Inferior parietal cortex (tissue), 1 donor: ENCODE measurements around the gene TMEFF2.

Source experiments
- DNase-seq: peaks from one replicate; pipeline ENCODE4 v3.0.0-alpha.2; 2016; ENCODE audit errors: extremely low spot score

The TMEFF2 gene

DNA sequence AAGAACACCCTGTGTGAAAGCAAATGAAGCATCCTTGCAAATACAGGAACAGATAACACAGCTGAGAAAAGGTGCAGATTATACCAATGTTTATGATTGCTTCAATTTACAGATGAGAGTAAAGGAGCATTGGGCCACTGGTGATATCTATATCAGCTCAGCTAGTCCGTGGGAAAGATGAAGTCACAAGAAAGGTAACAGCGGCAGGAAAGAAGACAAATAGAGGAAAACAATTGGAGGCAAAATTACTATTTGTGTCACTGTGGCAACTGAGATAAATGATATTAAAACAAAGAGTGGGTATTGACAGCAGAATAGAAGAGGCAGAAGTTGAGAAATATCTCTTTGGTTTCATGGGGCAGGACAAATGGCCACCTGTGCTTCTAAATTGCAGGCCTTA is 226.6 kb downstream of the TMEFF2 start:
- no peak for DNase-seq

DNA sequence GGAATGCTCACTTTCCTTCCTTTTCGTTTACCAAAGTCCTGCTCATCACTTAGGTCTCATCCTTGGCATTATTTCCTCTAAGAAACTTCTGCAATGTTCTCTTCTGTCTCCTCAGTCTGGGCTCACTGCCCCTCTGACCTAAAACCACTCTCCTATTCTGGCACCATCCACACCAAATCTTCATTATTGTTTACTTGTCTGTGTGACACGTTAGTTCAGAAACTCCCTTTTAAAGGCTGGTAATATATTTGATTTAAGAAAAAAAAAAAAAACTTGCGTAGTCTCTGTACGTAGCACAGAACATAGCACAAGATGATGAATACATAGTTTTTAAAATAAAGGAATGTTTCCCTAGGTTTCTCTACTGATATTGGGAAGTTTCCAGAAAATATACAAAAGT is 229.0 kb downstream of the TMEFF2 start:
- DNase-seq, result no peak

DNA sequence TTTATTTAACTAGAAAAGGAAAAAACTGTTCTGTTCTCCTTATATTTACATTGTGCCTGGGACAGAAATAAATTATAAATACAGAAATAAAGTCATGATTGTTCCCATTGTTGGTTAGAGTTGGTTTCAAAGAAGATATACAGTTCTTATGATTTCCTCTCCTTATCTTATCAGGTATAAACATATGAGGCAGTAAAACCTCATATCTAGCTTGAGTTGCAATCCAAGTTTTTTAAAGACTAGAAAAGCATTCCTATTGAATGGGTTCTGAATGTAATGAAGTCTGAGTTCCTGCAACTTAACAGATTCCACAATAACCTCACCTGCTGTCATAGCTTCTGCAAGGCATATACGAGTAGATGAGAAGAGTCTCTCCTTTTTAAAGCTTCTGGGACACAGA is 233.2 kb downstream of the TMEFF2 start:
- no peak for DNase-seq

DNA sequence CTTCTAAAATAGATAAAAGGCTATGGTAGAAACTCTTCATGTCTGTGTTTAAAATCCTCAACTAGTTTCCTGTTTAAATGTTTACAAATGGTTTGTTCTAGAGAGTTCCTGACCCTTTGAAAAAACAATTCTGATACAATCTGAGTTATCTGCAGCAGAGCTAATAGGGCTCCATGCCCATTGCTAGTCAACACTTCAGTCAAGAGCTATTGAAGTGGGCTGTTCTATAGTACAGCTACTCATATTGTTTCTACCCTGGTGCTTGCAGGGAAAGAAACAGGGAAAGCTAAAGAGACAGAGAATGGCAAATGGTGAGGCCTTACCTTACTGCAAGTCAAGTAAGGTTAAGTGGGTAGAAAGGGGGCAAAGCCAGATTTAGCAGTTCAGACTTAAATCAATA is 235.5 kb downstream of the TMEFF2 start:
- no peak for DNase-seq

DNA sequence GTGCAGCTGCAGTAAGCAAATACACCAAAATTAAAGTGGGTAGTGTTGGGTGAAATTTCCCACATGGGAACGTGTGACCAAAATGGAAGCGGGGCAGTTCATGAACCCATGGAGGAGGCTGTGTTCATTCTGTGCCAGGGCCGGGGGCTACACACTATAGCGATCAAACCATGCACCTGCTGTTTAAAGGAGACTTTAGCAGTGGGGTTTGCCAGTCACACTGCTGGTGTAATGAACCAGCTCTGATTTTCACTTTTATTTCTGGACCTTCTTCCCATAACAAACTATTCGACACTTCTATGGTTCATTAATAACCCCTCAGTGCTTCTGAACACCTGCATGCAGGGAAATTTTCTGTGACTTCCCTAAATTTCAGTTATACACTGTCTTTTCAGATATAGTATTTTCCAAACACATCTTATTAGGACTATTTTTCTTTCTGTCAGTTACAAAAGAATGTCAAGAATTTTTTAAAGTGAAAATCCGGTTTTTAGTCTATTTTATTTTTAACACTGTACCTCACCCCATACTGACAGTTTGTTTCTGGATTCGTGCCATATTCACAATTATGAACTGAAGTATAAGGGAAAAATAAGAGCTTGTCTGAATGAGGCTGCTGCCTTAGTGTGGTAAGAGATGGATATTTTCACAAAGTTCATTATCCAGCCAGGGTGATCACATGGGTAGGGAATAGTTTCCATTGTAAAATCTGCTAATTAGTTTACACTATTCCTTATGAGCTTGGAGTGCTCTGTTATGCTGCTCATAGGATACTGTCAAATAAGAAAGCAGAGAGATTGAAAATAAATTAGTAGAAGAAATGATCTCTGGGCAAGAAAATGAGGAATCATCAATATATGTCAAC is 236.5 kb downstream of the TMEFF2 start:
- no peak for DNase-seq

DNA sequence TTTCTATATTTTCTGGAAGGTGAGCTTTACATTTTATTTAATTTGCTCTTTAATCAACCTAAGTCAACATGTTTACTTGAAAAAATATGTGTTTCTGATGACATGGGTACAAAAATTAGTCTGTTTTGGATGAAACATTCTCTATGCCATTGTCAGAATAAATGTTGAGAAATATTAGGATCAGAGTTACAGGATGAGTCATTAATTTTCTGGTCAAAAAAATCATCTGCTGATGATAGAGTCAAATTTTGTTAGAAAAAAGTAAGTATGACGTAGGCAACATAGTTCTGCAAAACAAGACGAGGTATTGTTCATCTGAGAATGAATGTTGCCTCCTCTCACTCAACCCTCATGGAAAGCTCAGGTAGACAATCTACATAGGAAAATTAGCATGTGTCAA is 240.3 kb downstream of the TMEFF2 start:
- DNase-seq, result no peak

DNA sequence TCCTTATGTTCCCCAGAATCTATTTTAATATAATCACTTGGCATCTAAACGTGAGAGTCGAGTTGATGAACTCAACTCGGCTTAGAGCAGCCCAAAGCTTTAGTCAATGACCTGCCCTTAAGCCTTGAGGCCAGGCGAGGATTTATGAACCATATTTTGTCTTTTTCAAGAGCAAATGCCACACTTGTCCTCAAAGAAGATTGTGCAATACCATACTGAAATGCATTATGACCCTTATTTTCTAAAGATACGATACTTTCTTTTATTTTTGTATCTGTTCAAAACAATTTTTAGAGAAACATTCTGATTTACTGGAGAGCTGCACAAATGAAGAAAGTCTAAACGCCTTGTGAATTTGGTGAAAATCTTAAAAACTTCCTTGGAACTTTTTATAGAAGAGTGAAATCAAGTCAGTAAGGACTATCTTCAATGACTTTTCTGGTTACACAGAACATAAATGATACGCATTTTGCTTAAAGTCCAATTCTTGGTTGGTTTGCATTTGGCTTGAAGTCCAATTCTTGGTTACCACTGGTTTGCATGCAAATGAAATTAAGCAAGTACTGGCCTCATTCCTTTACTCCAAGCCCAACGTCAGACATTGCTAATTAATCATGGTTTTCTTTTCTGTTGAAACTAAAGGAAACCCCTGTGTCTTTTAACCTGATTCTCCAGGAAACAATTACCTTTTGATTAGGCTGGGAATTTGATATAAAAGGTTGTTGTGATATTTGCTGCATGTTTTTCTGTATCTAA is 242.0 kb downstream of the TMEFF2 start:
- DNase-seq, result no peak

DNA sequence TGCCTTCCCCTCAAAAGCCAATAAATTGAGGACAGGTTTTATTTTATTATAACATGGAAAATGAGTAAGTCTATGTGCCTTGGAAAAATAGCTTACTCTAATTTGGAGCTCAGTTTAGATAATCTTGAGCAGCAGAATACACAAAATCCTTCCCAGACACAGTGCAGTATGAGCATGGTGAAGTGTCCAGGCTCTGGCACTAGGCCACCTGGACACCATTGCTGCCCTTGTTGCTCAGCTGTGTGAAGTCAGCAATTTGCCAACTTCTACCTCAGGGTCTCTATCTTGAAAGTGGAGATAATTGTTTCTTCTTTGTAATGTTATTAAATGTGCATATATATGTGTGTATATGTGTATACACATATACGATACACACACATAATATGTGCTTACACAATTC is 242.9 kb downstream of the TMEFF2 start:
- no peak for DNase-seq

DNA sequence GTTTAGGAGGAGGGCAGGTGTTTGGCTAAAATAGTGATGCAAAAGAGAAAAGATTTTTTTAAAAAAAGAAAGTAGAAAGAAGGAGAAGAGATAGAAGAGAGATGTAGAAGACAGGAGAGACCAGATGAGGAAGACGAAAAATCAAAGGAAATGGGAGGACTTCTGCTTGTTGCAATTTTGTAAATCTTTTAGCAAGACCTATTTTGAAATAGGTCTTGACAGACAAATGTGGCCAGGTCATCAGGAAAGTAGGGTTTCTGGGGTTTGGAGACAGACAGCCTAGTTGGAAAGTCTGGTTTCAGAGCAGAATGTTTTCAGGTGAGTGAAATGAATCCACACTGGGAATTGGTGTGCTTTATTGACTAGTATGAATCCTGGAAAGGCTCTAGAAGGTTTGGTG is 243.4 kb downstream of the TMEFF2 start:
- no peak for DNase-seq

DNA sequence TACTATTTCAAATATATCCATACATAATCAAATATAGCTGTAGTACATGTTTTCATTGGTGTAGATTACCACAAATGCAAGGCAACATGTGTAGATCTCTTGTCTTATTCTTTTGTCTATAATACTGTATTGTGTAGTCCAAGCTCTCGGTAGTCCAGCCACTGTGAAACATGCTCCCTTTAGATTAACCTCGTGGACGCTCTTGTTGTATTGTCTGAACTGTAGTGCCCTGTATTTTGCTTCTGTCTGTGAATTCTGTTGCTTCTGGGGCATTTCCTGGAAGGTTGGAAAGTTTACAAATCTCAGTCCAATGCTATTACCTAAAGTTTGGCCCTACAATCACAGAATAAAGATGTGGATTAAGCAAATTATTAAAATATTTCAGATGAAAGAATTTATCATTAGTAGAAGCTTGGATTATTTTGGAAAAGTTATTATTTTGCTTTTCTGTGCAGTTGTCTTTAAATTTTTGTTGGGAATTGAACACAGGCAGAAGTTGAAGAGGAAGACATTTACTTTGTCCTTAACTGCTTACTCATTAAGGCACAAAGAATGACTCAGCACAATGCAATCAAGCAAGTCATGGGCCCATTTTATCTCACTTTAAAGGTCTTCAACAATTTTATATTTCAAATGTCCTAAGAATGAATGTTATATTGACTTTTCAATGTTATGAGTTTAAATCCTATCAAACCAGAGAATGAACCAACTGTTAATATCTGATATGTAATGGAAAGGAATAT is 244.4 kb downstream of the TMEFF2 start:
- DNase-seq, result no peak

DNA sequence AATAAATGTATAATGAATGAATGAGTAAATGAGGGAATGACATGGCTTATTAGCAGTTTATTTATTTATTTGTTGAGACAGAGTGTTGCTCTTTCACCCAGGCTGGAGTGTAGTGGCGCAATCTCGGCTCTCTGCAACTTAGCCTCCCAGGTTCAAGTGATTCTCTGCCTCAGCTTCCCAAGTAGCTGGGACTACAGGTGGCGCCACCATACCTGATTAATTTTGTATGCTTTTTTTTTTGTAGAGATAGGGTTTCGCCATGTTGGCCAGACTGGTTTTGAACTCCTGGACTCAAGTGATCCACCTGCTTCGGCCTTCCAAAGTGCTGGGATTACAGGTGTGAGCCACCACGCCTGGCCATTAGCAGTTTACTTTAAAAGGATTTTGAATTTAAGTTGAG is 247.5 kb downstream of the TMEFF2 start:
- no peak for DNase-seq

DNA sequence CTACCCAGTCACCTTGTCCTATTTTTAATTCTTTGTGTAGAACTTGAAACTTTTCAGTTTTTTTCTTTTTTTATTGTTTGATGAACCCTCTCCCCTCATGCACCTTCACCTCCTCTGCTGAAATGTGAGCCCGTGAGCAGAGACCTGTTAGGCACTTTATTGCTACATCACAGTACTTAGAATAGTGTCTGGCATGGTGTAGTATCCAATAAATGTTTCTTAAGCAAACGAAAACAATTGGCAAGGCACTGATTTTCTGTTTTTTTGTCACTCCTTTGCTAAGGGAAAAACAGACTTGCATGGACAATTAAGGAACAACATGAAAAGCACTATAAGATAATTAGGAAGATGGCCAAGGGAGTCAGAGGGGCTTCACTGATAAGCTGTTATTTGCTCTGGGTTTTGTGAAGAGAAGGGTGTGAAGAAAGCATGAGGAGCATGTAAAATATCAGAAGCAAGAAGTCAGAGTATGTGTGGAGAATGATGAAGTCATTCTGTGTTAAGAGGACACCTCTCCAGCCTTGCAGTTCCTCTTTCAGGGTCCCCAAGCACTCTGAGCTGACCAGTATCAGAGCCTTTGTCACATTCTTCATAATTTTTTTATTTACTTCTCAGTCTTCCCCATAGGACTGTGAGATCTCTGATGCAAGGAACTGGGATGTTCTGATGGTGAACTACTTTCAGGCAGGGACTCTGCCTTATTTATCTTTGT is 248.1 kb downstream of the TMEFF2 start:
- no peak for DNase-seq

DNA sequence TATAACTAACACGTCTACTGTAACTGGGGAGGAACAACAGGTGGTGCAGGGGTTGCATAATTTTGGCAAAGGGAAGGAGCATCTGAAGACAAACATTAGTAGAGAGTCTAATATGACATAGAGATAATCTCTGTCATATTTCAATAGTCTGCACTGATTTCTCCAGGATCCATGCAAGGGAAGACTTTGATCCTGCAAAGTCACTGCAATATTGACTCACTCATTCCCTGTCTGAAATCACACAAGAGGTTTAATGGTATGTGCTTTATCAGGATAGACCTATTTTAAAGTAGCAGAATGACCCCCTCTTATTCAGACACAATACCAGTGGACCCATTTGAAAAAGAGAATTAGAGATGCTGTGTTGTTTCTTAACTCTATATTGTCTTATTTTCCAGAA is 249.1 kb downstream of the TMEFF2 start:
- no peak for DNase-seq

DNA sequence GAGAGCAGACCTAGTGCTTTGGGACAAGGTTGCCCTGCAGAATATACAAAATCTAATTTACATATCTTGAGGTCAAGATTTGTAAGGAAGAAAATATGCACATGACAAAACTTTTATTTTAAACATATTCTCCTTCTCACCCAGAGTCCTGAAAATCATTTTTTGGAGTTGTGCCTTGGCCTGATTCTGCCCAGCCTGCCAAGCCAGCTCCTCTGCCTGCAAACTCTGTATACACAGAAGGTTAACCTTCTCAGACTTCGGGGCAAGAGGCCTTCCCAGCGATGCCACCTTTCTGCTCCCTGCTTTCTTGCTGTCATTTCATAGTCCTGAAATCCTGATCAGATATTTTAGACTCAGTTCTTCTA is 252.0 kb downstream of the TMEFF2 start:
- DNase-seq, result no peak

DNA sequence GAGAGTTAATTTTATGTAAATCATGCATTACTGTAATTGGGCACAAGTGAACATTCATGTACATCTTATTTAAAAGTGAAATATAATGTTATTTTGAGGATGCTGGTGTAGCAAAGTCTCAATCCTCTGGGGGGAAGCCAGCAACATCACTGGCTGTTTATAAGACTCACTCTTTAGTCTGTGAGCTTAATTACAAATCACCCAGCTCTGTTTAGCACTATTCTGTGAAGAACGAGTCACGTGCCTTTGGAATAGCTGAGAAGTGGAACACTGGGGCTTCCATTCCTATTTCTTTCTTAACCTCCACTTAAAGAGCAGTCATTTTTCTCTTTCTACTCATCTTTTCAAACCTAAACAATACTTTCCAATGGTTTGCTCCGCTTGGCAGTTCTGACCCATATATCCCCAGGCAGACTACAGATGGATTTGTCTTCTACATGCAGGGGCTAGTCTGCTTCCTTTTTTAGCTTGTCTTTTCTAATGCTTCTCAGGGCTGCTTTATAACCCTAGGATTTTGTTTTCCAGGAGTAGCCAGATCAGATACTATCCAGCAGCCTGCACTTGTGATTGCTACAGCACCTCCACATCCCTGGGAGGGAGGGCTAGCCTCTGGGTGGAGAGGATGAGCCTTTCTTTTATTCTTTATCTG is 252.5 kb downstream of the TMEFF2 start:
- no peak for DNase-seq

DNA sequence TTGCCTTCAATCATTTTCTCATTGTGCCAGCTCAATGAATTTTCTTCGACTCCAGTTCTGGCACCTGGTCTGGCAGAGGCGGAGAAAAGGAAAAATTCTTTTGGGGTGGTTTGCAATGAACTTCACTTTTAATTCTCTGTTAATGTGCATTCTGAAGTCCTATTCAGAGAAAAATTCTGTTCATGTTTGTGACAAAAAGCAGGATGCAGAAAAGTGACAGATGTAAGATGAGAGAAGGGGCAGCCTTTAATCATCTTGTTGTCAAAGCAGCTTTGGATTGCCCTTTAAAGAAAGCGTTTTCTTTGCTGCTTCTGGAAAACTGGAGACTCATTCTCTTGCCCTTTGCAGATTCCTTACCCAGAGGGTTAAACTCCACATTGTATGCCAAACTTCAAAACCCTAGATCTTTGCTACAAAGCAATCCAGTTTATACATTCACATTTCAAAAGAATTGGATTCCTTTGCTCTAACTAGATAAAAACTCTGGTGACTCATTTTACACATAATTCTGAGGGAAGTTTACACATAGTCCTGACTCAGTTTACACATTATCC is 253.3 kb downstream of the TMEFF2 start:
- DNase-seq, result no peak

DNA sequence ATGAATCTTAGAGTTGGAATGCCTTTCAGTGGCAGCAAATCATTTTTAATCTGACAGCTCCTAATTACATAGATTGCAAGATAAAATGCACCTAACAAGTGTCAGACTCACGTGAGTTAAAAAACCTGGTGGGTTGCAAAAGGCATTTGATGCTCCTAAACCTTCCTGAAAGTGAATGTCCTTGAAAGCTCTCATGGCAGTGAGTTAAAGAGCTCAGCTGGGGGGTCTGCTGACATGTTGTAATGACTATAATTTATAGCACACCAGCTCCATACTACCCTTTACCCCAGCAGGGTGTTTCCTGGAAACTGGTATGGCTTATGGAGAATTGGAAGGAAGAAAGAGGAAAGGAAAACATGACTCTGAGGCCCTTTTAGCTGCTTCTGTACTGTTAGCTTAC is 256.0 kb downstream of the TMEFF2 start:
- DNase-seq, result no peak

DNA sequence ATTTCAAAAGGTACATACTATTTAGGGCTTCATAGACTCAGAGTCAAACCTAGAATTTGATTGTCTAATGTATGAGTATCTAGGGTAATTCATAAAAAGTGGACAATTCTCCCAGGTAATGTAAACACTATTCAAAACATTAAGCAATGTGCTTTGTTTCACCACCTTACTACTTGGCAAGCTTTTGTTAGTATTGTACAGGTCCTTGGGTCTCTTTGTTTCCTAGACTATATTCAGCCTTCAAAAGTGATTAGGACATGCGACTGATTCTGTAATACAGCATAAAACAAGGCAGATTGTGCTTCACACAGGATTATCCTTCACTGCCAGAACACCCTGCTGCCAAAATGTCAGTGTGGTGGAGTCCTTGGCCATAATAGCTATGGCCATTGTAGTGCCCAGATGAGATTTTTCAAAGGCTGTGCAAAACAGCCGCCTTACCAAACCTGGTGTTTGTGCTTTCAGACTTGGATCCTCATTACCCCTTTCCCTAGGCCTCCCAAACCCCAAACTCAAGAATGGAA is 257.8 kb downstream of the TMEFF2 start:
- no peak for DNase-seq

DNA sequence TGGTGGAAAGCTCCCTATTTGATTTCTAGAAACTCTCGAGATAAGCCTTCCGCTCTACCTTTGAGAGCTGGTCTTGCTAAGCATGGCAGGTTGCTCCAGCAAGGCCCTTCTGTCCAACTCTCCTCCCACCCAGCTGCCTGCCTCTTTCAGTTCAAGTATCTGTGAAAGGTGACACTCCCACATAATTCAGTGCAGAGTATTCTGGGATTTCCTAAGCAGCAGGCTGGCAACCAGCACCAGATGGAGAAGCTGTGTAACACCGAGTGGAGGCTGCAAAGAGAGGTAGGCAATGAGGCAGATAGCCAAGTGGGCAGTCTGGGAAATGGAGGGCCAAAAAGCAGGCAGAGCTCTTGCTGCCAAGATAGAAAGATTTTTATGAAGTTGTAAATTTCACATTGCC is 259.5 kb downstream of the TMEFF2 start:
- DNase-seq, result no peak

DNA sequence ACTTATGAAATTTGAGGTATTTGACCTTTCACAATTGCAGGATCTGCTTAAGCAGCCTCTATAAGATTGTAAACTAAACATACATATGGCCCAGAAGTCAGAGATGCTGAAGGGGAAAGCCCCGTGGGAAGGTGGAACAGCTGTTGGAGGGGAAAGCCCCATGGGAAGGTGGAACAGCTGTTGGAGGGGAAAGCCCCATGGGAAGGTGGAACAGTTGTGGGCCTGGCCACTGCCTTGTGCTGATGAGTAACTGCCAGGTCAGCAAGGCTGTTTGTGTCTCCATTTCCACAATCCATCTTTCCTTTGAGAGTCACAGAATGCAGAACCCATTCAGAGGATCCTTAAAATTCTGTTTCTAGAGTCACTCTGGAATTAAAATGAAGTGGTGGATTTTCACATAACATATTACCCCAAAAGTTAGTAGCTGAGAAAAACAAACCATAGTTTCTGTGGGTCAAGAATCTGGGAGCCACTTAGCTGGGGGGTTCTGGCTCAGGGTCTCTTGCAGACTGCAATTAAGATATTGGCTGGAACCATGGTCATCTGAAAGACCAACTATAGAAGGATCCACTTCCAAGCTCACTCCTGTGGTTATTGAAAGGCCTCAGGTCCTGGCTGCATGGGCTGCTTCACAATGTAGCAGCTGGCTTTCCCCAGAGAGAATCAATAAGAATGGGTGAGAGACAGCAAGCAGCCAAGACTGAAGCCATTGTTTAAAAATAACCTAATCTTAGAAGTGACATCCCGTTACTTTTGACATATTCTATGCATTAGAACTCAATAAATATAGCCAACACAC is 261.2 kb downstream of the TMEFF2 start:
- DNase-seq, result no peak
